ENCODE results near the gene ATAD1.
"Not testable (repeated sequence)": the region's sequence is repeated elsewhere in the genome, so short reads cannot be mapped to it uniquely, and the experiment has no call there.

DNA sequence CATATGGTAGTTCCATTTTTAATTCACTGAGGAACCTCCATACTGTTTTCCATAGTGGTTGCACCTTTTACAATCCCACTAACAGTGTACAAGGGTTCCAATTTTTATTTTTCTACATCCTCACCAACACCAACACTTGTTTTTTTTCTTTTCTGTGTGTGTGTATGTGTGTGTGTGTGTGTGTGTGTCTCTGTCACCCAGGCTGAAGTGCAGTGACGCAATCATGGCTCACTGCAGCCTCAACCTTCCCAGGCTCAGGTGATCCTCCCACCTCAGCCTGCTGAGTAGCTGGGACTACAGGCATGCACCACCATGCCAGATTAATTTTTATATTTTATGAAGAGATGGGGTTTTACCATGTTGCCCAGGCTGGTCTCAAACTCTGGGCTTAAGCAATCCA lies 79.8 kb downstream of the ATAD1 start:
- TF ChIP-seq, protein P1, sequence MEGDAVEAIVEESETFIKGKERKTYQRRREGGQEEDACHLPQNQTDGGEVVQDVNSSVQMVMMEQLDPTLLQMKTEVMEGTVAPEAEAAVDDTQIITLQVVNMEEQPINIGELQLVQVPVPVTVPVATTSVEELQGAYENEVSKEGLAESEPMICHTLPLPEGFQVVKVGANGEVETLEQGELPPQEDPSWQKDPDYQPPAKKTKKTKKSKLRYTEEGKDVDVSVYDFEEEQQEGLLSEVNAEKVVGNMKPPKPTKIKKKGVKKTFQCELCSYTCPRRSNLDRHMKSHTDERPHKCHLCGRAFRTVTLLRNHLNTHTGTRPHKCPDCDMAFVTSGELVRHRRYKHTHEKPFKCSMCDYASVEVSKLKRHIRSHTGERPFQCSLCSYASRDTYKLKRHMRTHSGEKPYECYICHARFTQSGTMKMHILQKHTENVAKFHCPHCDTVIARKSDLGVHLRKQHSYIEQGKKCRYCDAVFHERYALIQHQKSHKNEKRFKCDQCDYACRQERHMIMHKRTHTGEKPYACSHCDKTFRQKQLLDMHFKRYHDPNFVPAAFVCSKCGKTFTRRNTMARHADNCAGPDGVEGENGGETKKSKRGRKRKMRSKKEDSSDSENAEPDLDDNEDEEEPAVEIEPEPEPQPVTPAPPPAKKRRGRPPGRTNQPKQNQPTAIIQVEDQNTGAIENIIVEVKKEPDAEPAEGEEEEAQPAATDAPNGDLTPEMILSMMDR (conservative IDR thresholded peaks at IDR 0.05; ENCODE audit: low read depth, low read length), result not testable (repeated sequence)
- TF ChIP-seq EZH2 (IDR thresholded peaks at IDR 0.05; ENCODE audit: borderline replicate concordance, low read depth, low read length, poor library complexity, severe bottlenecking), result not testable (repeated sequence)
